DOHH2 (cell line): ENCODE data around the gene KRTAP5-1.

ENCODE experiments used
- H3F3A ChIP-seq: fragments of 200-600 bp; sonication (generic), shearing (Covaris generic); 2 replicates; pipeline ENCODE4 v1.6.0; 2016; ENCODE audit warnings: antibody characterized with exemption, mild to moderate bottlenecking; ENCODE audit not compliant: control insufficient read depth, insufficient read depth
- H3K27ac ChIP-seq: fragments of 200-600 bp; sonication (generic); 2 replicates; pipeline ENCODE4 v1.5.1; 2014; ENCODE audit warnings: low read depth, mild to moderate bottlenecking, low read length, moderate library complexity
- H3K27me3 ChIP-seq: fragments of 200-600 bp; sonication (generic); 2 replicates; pipeline ENCODE4 v1.6.1; 2014; ENCODE audit warnings: mild to moderate bottlenecking, low read length, mixed read lengths; ENCODE audit not compliant: control insufficient read depth
- H3K36me3 ChIP-seq: fragments of 200-600 bp; sonication (generic); 2 replicates; pipeline ENCODE4 v1.6.1; 2014; ENCODE audit warnings: mild to moderate bottlenecking, low read length, moderate library complexity, mixed read lengths; ENCODE audit not compliant: control insufficient read depth
- H3K4me1 ChIP-seq: fragments of 200-600 bp; sonication (generic); 2 replicates; pipeline ENCODE4 v1.6.1; 2014; ENCODE audit warnings: mild to moderate bottlenecking, low read length, mixed read lengths; ENCODE audit not compliant: control insufficient read depth
- H3K4me2 ChIP-seq: fragments of 200-600 bp; sonication (generic); 2 replicates; pipeline ENCODE4 v1.6.0; 2014; ENCODE audit warnings: mild to moderate bottlenecking, low read length, moderate library complexity
- H3K4me3 ChIP-seq: fragments of 200-600 bp; sonication (generic); 2 replicates; pipeline ENCODE4 v1.5.1; 2014; ENCODE audit warnings: mild to moderate bottlenecking, low read length, mixed read lengths
- H3K79me2 ChIP-seq: fragments of 200-600 bp; sonication (generic); 2 replicates; pipeline ENCODE4 v1.6.1; 2014; ENCODE audit warnings: mild to moderate bottlenecking, low read length, mixed read lengths; ENCODE audit not compliant: control insufficient read depth
- H3K9me2 ChIP-seq: fragments of 200-600 bp; sonication (generic); replicated peaks from 2 replicates; pipeline ENCODE4 v1.6.1; 2014; ENCODE audit warnings: mild to moderate bottlenecking, low read length, mixed read lengths; ENCODE audit not compliant: control insufficient read depth
- H3K9me3 ChIP-seq: fragments of 200-600 bp; sonication (generic); 2 replicates; pipeline ENCODE4 v1.6.1; 2014; ENCODE audit warnings: antibody characterized with exemption, low read length, mixed read lengths; ENCODE audit not compliant: control insufficient read depth, insufficient read depth
- H4K20me1 ChIP-seq: fragments of 200-600 bp; sonication (generic); 2 replicates; pipeline ENCODE4 v1.6.0; 2014; ENCODE audit warnings: low read depth, mild to moderate bottlenecking, antibody characterized with exemption, low read length, moderate library complexity; ENCODE audit not compliant: control insufficient read depth, insufficient read depth
- EZH2phosphoT487 ChIP-seq: fragments of 200-600 bp; sonication (generic); IDR thresholded peaks from 2 replicates; pipeline ENCODE4 v1.6.1; 2017; ENCODE audit warnings: borderline replicate concordance, mild to moderate bottlenecking, antibody characterized with exemption, low read length, moderate library complexity, mixed read lengths
- TF ChIP-seq, protein P1 (sequence below): fragments of 200-600 bp; sonication (generic); IDR thresholded peaks from one replicate; pipeline ENCODE4 v1.5.1; 2014; ENCODE audit warnings: antibody characterized with exemption, mild to moderate bottlenecking, low read depth, low read length; ENCODE audit not compliant: poor library complexity, severe bottlenecking

The KRTAP5-1 gene

DNA sequence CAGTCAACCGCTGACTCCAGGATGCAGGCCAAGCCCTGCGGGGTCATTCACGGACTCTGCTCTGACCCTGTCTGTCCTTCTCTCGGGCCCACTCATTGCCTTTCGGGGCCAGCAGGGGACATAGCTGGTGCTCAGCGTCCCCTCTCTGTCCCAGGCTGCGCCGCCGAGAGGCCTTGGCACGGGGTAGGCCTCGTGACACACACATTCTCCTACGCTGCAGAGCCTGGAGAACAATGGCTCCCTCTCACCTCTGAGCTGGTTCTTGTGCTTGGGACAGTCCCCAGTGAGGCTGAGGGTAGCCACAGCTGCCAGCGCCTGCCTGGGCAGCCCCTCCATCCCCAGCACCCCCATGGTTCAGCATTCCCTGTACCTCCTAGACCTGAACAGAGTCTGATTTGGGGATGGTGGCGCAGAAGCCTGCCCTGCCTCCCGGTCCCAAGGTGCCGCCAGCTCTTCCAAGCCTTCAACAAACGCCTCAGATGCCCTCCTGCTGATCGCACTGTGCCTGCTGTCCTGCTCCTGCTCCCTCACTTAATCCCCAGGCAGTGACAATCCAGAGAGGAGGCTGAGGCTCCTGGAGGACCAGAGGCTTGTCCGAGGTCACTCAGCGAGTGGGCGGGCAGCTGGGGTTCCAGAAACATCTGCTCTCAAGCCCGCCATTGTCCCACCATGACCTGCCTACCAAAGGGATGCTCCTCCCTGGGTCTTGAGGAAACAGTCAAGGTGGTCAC, 43.4 kb downstream of the KRTAP5-1 start:
- Histone ChIP-seq H3K4me1 (no peaks in the 10 kb centered on the region; the same call in 1 of the 2 replicates), H4K20me1 (no peaks in the 10 kb centered on the region), H3K9me3 (no peaks in the 10 kb centered on the region), H3K27ac (no peak overlapping the region), H3K79me2 (peaks cover 10% of the 10 kb centered on the region), H3K36me3 (no peaks in the 10 kb centered on the region), H3K9me2 (no peaks in the 10 kb centered on the region), H3K4me2 (no peak overlapping the region), H3K27me3 (peaks cover 10% of the 10 kb centered on the region), H3F3A (no peaks in the 10 kb centered on the region), H3K4me3 (no peak overlapping the region)
- TF ChIP-seq, protein P1, sequence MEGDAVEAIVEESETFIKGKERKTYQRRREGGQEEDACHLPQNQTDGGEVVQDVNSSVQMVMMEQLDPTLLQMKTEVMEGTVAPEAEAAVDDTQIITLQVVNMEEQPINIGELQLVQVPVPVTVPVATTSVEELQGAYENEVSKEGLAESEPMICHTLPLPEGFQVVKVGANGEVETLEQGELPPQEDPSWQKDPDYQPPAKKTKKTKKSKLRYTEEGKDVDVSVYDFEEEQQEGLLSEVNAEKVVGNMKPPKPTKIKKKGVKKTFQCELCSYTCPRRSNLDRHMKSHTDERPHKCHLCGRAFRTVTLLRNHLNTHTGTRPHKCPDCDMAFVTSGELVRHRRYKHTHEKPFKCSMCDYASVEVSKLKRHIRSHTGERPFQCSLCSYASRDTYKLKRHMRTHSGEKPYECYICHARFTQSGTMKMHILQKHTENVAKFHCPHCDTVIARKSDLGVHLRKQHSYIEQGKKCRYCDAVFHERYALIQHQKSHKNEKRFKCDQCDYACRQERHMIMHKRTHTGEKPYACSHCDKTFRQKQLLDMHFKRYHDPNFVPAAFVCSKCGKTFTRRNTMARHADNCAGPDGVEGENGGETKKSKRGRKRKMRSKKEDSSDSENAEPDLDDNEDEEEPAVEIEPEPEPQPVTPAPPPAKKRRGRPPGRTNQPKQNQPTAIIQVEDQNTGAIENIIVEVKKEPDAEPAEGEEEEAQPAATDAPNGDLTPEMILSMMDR, result no peak
- no peak for TF ChIP-seq EZH2phosphoT487

DNA sequence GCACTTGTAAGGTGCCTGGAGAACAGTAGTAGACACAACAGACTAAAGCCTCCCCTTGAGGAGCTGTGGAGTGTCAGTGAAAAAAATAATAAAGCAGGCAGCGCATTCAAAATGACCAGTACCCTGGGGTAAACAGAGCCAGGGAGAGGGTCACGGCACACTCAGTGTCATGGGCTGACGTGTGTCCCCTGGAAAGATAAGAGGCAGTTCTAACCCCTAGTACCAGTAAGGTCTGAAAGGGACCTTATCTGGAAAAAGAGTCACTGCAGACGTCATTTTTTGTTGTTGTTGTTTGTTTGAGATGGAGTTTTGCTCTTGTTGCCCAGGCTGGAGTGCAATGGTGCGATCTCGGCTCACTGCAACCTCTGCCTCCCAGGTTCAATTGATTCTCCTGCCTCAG, 45.0 kb downstream of the KRTAP5-1 start:
- H4K20me1 ChIP-seq, result no peaks in the 10 kb centered on the region
- peaks cover 3% of the 10 kb centered on the region; the same call in 1 of the 2 replicates for H3K27me3 ChIP-seq
- no peaks in the 10 kb centered on the region for H3K4me1 ChIP-seq
- H3K4me2 ChIP-seq, result no peak overlapping the region
- no peak overlapping the region for H3K4me3 ChIP-seq
- no peaks in the 10 kb centered on the region for H3F3A ChIP-seq
- H3K9me2 ChIP-seq, result no peaks in the 10 kb centered on the region
- H3K9me3 ChIP-seq, result no peaks in the 10 kb centered on the region
- H3K36me3 ChIP-seq, result no peaks in the 10 kb centered on the region
- no peak overlapping the region for H3K27ac ChIP-seq
- H3K79me2 ChIP-seq, result peaks cover 25% of the 10 kb centered on the region
- TF ChIP-seq EZH2phosphoT487, result no peak
- TF ChIP-seq, protein P1, result no peak

DNA sequence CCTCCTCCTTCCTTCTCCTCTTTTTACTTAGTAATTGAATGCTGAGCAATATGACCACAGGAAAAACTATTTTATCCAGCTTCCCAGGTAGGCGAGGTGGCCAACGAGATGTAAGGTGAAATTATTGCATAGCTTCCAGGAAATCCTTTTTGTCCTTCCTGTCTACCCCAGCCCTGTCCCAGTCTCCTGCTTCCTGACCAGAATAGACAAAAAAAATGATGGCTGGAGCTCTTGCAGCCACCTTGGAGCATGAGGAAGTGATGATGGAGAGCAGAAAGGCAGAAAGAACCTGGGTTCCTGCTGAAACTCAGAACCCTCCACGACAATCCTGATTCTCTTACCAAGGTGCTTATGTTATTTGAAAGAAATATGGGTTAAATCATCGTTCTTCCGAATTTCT, 46.9 kb downstream of the KRTAP5-1 start:
- Histone ChIP-seq H3K27me3 (peaks cover 3% of the 10 kb centered on the region; the same call in 1 of the 2 replicates), H3F3A (no peaks in the 10 kb centered on the region), H3K36me3 (no peaks in the 10 kb centered on the region), H3K9me3 (no peaks in the 10 kb centered on the region), H3K79me2 (peaks cover 39% of the 10 kb centered on the region), H3K9me2 (no peaks in the 10 kb centered on the region), H3K4me3 (no peak overlapping the region), H3K4me1 (no peaks in the 10 kb centered on the region), H3K4me2 (no peak overlapping the region), H3K27ac (no peak overlapping the region), H4K20me1 (no peaks in the 10 kb centered on the region)
- TF ChIP-seq, protein P1, result no peak
- TF ChIP-seq EZH2phosphoT487, result no peak
